ENCODE data around the gene GALNT18.

GALNT18 gene

DNA sequence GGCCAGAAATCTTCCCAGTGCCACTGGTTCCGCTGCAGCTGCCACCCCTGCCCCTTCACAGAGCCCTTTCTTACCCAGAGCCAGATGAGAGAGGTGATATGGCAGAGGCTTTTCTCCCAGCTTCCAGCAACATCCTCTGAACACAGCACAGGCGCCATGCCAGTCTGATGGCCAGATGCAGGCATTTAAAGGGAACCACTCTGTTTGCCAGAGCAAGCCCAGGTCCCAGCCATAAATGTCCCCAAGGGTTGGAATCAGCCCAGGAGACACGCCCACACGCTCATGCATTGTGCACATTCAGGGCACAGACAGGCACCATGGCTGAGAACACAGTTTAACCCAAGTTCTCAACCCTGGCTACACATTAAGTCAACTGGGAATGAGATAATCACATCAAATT is 154.5 kb downstream of the GALNT18 start:
- no peak for TF ChIP-seq EZH2 (optimal IDR thresholded peaks at IDR 0.05; ENCODE audit: low read depth, low read length)
- TF ChIP-seq EZH2phosphoT487 (IDR thresholded peaks at IDR 0.05; ENCODE audit: low read length) = no peak
- TF ChIP-seq, protein P1, sequence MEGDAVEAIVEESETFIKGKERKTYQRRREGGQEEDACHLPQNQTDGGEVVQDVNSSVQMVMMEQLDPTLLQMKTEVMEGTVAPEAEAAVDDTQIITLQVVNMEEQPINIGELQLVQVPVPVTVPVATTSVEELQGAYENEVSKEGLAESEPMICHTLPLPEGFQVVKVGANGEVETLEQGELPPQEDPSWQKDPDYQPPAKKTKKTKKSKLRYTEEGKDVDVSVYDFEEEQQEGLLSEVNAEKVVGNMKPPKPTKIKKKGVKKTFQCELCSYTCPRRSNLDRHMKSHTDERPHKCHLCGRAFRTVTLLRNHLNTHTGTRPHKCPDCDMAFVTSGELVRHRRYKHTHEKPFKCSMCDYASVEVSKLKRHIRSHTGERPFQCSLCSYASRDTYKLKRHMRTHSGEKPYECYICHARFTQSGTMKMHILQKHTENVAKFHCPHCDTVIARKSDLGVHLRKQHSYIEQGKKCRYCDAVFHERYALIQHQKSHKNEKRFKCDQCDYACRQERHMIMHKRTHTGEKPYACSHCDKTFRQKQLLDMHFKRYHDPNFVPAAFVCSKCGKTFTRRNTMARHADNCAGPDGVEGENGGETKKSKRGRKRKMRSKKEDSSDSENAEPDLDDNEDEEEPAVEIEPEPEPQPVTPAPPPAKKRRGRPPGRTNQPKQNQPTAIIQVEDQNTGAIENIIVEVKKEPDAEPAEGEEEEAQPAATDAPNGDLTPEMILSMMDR (IDR thresholded peaks at IDR 0.05; ENCODE audit: low read length) = no peak
- no peak for DNase-seq
- no peak overlapping the region for H3K4me3 ChIP-seq (ENCODE audit: low read length)

DNA sequence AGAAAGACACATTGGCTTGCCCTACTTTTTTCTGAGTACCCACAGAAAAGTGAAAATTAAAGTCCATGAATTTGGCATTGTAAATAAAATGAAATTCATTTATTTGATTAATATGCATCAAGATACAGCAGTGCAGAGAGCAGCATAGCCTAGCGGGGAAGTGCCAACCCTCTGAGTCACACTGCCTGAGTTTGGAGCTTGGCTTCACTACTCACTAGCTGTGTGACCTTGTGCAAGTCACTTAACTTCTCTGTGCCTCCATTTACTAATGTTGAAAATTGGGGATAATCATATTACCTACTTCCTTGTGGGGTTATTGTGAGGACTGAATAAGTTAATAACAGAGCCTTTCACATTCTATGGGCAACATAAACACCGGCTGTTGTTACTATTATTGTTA is 157.2 kb downstream of the GALNT18 start:
- Histone ChIP-seq H3K9ac (ENCODE audit: low read length) (no peak overlapping the region), H2AFZ (ENCODE audit: low read length) (no peak overlapping the region), H3K4me3 (ENCODE audit: low read length) (no peak overlapping the region), H3K4me1 (ENCODE audit: low read length) (peaks cover 9% of the 10 kb centered on the region; the same call in 1 of the 2 replicates), H3K27me3 (replicated peaks; ENCODE audit: insufficient read depth, low read length) (no peaks in the 10 kb centered on the region), H3K4me2 (ENCODE audit: low read depth, low read length) (no peak overlapping the region), H3K79me2 (ENCODE audit: low read length) (no peaks in the 10 kb centered on the region), H3K9me3 (replicated peaks; ENCODE audit: insufficient read depth, low read length) (no peaks in the 10 kb centered on the region), H3K9me2 (replicated peaks; ENCODE audit: insufficient read depth, low read length) (no peaks in the 10 kb centered on the region), H3F3A (ENCODE audit: insufficient read depth, low read length) (no peaks in the 10 kb centered on the region), H4K20me1 (ENCODE audit: insufficient read depth, low read length) (no peaks in the 10 kb centered on the region), H3K27ac (ENCODE audit: low read length) (no peak overlapping the region), H3K36me3 (replicated peaks; ENCODE audit: insufficient read depth, low read length) (no peaks in the 10 kb centered on the region)
- TF ChIP-seq EZH2phosphoT487 (IDR thresholded peaks at IDR 0.05; ENCODE audit: low read length) = no peak
- TF ChIP-seq, protein P1 (IDR thresholded peaks at IDR 0.05; ENCODE audit: low read length) = no peak
- no peak for TF ChIP-seq EZH2 (optimal IDR thresholded peaks at IDR 0.05; ENCODE audit: low read depth, low read length)
- no peak for DNase-seq

More for the DNA sequence above, 154.5 kb downstream of the GALNT18 start:
- Histone ChIP-seq H3K9ac (ENCODE audit: low read length) (no peak overlapping the region), H3K4me2 (ENCODE audit: low read depth, low read length) (no peak overlapping the region), H3K36me3 (replicated peaks; ENCODE audit: insufficient read depth, low read length) (no peaks in the 10 kb centered on the region), H3K9me3 (replicated peaks; ENCODE audit: insufficient read depth, low read length) (no peaks in the 10 kb centered on the region), H3K79me2 (ENCODE audit: low read length) (no peaks in the 10 kb centered on the region), H3K9me2 (replicated peaks; ENCODE audit: insufficient read depth, low read length) (no peaks in the 10 kb centered on the region), H4K20me1 (ENCODE audit: insufficient read depth, low read length) (no peaks in the 10 kb centered on the region), H2AFZ (ENCODE audit: low read length) (no peak overlapping the region), H3F3A (ENCODE audit: insufficient read depth, low read length) (no peaks in the 10 kb centered on the region), H3K27ac (ENCODE audit: low read length) (no peak overlapping the region), H3K4me1 (ENCODE audit: low read length) (no peaks in the 10 kb centered on the region), H3K27me3 (replicated peaks; ENCODE audit: insufficient read depth, low read length) (no peaks in the 10 kb centered on the region)

DNA sequence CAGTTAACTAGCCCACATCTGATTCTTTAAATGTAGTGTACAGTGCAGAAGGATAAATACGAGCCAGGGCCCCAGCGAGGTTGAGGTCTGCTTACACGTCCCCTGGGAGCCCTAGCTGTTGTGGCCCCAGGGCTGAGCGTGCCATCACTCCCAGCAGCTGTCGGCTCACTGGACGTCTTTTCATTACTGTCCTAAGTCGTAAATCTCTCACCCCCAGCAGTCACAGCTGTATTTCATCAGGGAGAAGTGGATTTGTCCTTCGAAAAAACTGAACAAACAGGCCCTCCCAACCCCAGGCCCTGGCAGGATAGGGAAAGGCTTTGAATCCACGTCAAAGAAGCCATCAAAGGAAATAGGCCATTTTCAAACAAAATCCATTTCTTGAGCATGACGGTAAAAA is 158.4 kb downstream of the GALNT18 start:
- Histone ChIP-seq H3K9me3 (replicated peaks; ENCODE audit: insufficient read depth, low read length) (no peaks in the 10 kb centered on the region), H4K20me1 (ENCODE audit: insufficient read depth, low read length) (no peaks in the 10 kb centered on the region), H3K27ac (ENCODE audit: low read length) (no peak overlapping the region), H3K4me3 (ENCODE audit: low read length) (no peak overlapping the region), H3K9ac (ENCODE audit: low read length) (no peak overlapping the region), H3K4me1 (ENCODE audit: low read length) (peaks cover 15% of the 10 kb centered on the region), H3K27me3 (replicated peaks; ENCODE audit: insufficient read depth, low read length) (no peaks in the 10 kb centered on the region), H3K9me2 (replicated peaks; ENCODE audit: insufficient read depth, low read length) (no peaks in the 10 kb centered on the region), H2AFZ (ENCODE audit: low read length) (no peak overlapping the region), H3K36me3 (replicated peaks; ENCODE audit: insufficient read depth, low read length) (no peaks in the 10 kb centered on the region), H3K79me2 (ENCODE audit: low read length) (no peaks in the 10 kb centered on the region), H3F3A (ENCODE audit: insufficient read depth, low read length) (no peaks in the 10 kb centered on the region), H3K4me2 (ENCODE audit: low read depth, low read length) (no peak overlapping the region)
- no peak for DNase-seq
- TF ChIP-seq, protein P1 (IDR thresholded peaks at IDR 0.05; ENCODE audit: low read length) = no peak
